B cell (primary cell): Measurements from ENCODE around the gene DSCAML1. TPM values are rescaled to one million over a fixed set of nuclear protein-coding genes. Genes with fewer than 3 reads are reported as not detected.

Experiments
- ATAC-seq: fragments of 200-7000 bp; cut with Tn5 transposase; one replicate; pipeline ENCODE4 v1.10.0; 2021; ENCODE audit warnings: low read depth, mild to moderate bottlenecking, moderate number of reproducible peaks, moderate library complexity
- CTCF ChIA-PET: fragments of 350-600 bp; sonication (Branson Sonifier 250); formaldehyde crosslinking; loops from one replicate; lab custom pipeline; 2021; ENCODE audit warnings: antibody characterized with exemption, inconsistent platforms; lab: Charles Lee
- POLR2A ChIA-PET: fragments of 350-600 bp; sonication (Branson Sonifier 250); formaldehyde crosslinking; loops from one replicate; lab custom pipeline; 2021; ENCODE audit warnings: antibody characterized with exemption; lab: Charles Lee
- DNase-seq: peaks from one replicate; pipeline ENCODE4 v3.0.0; 2013
- H2AFZ ChIP-seq: 2 replicates; pipeline ENCODE4 v1.6.1; 2012; ENCODE audit warnings: mild to moderate bottlenecking, low read depth, low read length; ENCODE audit not compliant: insufficient read depth, poor library complexity, severe bottlenecking
- H3K27ac ChIP-seq, 2 donors: 1 replicate in 1 of 2; 2 replicates in 1 of 2; pipeline ENCODE4 v1.5.1; 2012 to 2013; ENCODE audit warnings: low read length in 2 of 2, mild to moderate bottlenecking in 2 of 2, moderate library complexity in 1 of 2
- H3K27me3 ChIP-seq, 4 experiments: fragments of 200-600 bp in 1 of 4; sonication (generic) in 1 of 4; replicated peaks in 1 of 4; 1 replicate in 2 of 4; 2 replicates in 2 of 4; pipeline versions ENCODE4 v1.6.1 to v1.7.0; 2013 to 2016; ENCODE audit warnings: low read length in 3 of 4, mild to moderate bottlenecking in 2 of 4, mixed read lengths in 1 of 4, moderate library complexity in 1 of 4; ENCODE audit not compliant: insufficient read depth in 4 of 4, control insufficient read depth in 3 of 4; ENCODE audit errors: control extremely low read depth in 1 of 4
- H3K36me3 ChIP-seq, 2 experiments: replicated peaks in 1 of 2; 1 replicate in 1 of 2; 2 replicates in 1 of 2; pipeline versions ENCODE4 v1.6.1 to v1.7.1; 2013; ENCODE audit warnings: low read length in 1 of 2; ENCODE audit not compliant: insufficient read depth in 2 of 2, control insufficient read depth in 1 of 2; ENCODE audit errors: control extremely low read depth in 1 of 2, extremely low read depth in 1 of 2
- H3K4me1 ChIP-seq, 2 donors: fragments of 200-600 bp in 1 of 2; sonication (generic) in 1 of 2; 1 replicate in 1 of 2; 2 replicates in 1 of 2; pipeline versions ENCODE4 v1.5.1 to v1.6.1; 2013 to 2017; ENCODE audit warnings: low read length in 2 of 2; ENCODE audit not compliant: control insufficient read depth in 2 of 2, insufficient read depth in 2 of 2
- H3K4me2 ChIP-seq: replicated peaks from 2 replicates; pipeline ENCODE3; 2012; ENCODE audit warnings: mild to moderate bottlenecking, low read depth, low read length; ENCODE audit not compliant: poor library complexity, severe bottlenecking
- H3K4me3 ChIP-seq, 5 experiments: fragments of 200-600 bp in 1 of 5; sonication (generic) in 1 of 5; 1 replicate in 3 of 5; 2 replicates in 2 of 5; pipeline versions ENCODE4 v1.5.1 to v1.7.0; 2011 to 2016; ENCODE audit warnings: low read length in 4 of 5, mild to moderate bottlenecking in 4 of 5, low read depth in 2 of 5, control low read depth in 1 of 5, moderate library complexity in 1 of 5; ENCODE audit not compliant: insufficient read depth in 1 of 5; ENCODE audit errors: control extremely low read depth in 1 of 5, extremely low read depth in 1 of 5
- H3K79me2 ChIP-seq: fragments of 200-600 bp; sonication (generic); one replicate; pipeline ENCODE4 v1.6.0; 2016; ENCODE audit warnings: low read length; ENCODE audit not compliant: control insufficient read depth, insufficient read depth
- H3K9ac ChIP-seq: fragments of 200-600 bp; sonication (generic); 2 replicates; pipeline ENCODE4 v1.6.1; 2017; ENCODE audit warnings: mild to moderate bottlenecking, low read length, moderate library complexity
- H3K9me3 ChIP-seq, 3 donors: one replicate each; pipeline versions ENCODE4 v1.6.1 to v1.7.1; 2013; ENCODE audit warnings: low read length in 2 of 3; ENCODE audit not compliant: control insufficient read depth in 2 of 3, insufficient read depth in 1 of 3; ENCODE audit errors: control extremely low read depth in 1 of 3
- H4K20me1 ChIP-seq: 2 replicates; pipeline ENCODE4 v1.6.0; 2012; ENCODE audit warnings: mild to moderate bottlenecking, low read length; ENCODE audit not compliant: insufficient read depth, control insufficient read depth, poor library complexity, severe bottlenecking
- H3K27ac Mint-ChIP-seq: one replicate; pipeline ENCODE4 v1.8.0; 2021; ENCODE audit warnings: mixed read lengths
- H3K27me3 Mint-ChIP-seq: one replicate; pipeline ENCODE4 v1.8.0; 2021; ENCODE audit warnings: mixed read lengths
- H3K4me1 Mint-ChIP-seq: one replicate; pipeline ENCODE4 v1.8.0; 2021; ENCODE audit warnings: mixed read lengths
- H3K4me3 Mint-ChIP-seq: one replicate; pipeline ENCODE4 v1.8.0; 2021; ENCODE audit warnings: mixed read lengths
- H3K9me3 Mint-ChIP-seq: one replicate; pipeline ENCODE4 v1.8.0; 2022; ENCODE audit warnings: mixed read lengths; ENCODE audit not compliant: insufficient read depth
- EZH2 ChIP-seq: IDR thresholded peaks from 2 replicates; pipeline ENCODE4 v1.6.1; 2012; ENCODE audit warnings: borderline replicate concordance, low read depth, mild to moderate bottlenecking, moderate library complexity, low read length; ENCODE audit not compliant: insufficient read depth, poor library complexity, severe bottlenecking
- WGBS: methylation state at CpG from one replicate; pipeline ENCODE4 v1.1.5; 2013; ENCODE audit warnings: missing lambda C conversion rate; ENCODE audit not compliant: insufficient coverage; 5-methylcytosine and 5-hydroxymethylcytosine counted together
- intact Hi-C: fragments of 100-400 bp; cut with micrococcal nuclease; formaldehyde crosslinking; loops from one replicate; pipeline ENCODE4 v1.10.0; 2022
- polyA plus RNA-seq: library from polyadenylated mRNA; depleted of rRNA; stranded (reverse); fragments of >200 nt; gene quantifications from 2 replicates; pipeline ENCODE4 v1.2.3, GENCODE V29; 2012
- total RNA-seq, 2 donors: library from RNA; stranded (reverse); fragments of 120-200 nt in 1 of 2; gene quantifications; 1 replicate in 1 of 2; 2 replicates in 1 of 2; pipeline versions ENCODE4 v1.2.3 to v1.2.4, GENCODE V29; 2013 to 2022
- TF ChIP-seq, protein P1 (sequence below): fragments of 200-600 bp; IDR thresholded peaks from one replicate; pipeline ENCODE4 v1.8.0; 2022; ENCODE audit warnings: antibody characterized with exemption, mild to moderate bottlenecking

The DSCAML1 gene
- total and polyA plus RNA-seq, 2 donors (not counting 1 experiment from before 2014, with no cell fraction given): 1.2 to 6.2 TPM

DNA sequence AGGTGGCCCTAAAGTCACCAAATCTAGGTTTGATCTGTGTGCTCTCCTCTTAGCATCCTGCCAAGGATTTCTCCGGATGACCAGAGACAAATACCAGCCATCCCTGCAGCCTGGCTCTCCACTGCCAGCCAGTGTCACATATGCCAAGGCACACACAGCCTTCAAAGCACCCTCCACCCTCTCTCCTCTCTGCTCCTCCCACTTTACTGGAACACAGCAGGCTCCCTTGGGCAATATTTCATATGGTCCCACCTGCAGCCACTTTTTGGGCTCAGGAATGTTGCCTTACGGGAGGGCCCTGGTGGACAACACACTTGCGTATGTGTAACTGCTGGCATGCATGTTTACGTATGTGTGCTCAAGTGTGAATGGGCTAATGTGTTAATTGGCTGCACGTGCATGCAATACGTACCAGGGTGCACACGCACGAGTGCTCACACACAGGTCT, 285.5 kb downstream of the DSCAML1 start:
- Mint-ChIP-seq H3K4me3 (no peak overlapping the region), H3K27me3 (peaks cover 8% of the 10 kb centered on the region), H3K27ac (no peak overlapping the region), H3K9me3 (no peaks in the 10 kb centered on the region), H3K4me1 (no peaks in the 10 kb centered on the region)
- intact Hi-C loops: no loop called here
- Histone ChIP-seq H3K9me3 (no peaks in the 10 kb centered on the region), H2AFZ (no peak overlapping the region), H3K4me1 (no peaks in the 10 kb centered on the region), H3K27ac (no peak overlapping the region), H3K9ac (no peak overlapping the region), H3K79me2 (no peaks in the 10 kb centered on the region), H3K4me2 (no peak overlapping the region), H3K36me3 (no peaks in the 10 kb centered on the region), H3K4me3 (no peak overlapping the region), H3K27me3 (no peaks in the 10 kb centered on the region), H4K20me1 (no peaks in the 10 kb centered on the region)
- ChIA-PET CTCF (no interaction called here), POLR2A (no interaction called here)
- DNase-seq (no peak), ATAC-seq (no peak)
- no peak for TF ChIP-seq EZH2
- TF ChIP-seq, protein P1, sequence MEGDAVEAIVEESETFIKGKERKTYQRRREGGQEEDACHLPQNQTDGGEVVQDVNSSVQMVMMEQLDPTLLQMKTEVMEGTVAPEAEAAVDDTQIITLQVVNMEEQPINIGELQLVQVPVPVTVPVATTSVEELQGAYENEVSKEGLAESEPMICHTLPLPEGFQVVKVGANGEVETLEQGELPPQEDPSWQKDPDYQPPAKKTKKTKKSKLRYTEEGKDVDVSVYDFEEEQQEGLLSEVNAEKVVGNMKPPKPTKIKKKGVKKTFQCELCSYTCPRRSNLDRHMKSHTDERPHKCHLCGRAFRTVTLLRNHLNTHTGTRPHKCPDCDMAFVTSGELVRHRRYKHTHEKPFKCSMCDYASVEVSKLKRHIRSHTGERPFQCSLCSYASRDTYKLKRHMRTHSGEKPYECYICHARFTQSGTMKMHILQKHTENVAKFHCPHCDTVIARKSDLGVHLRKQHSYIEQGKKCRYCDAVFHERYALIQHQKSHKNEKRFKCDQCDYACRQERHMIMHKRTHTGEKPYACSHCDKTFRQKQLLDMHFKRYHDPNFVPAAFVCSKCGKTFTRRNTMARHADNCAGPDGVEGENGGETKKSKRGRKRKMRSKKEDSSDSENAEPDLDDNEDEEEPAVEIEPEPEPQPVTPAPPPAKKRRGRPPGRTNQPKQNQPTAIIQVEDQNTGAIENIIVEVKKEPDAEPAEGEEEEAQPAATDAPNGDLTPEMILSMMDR: no peak
- WGBS: 93% methylated on average over 8 of the region's 8 CpGs

DNA sequence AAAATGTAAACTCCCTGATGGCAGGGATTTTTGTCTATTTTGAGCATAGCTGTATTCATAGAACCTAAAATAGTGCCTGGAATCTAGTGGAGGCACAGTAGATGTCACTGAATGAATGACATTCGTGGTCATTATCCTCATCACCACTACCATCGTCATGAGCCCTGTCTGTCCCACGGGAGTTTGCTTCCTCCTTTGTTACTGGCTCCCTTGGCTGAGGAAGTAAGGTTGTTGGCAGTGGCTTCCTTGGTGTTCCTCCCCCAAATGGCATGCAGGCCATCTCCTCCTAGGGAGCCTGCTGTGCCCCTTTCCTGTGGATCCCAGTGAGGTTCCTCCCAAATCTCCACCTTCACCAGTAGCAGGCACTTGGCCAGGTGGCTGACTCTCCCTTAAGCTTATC, 286.4 kb downstream of the DSCAML1 start:
- no peaks in the 10 kb centered on the region for H3K79me2 ChIP-seq
- no peaks in the 10 kb centered on the region for H3K27me3 ChIP-seq
- DNase-seq (no peak), ATAC-seq (no peak)
- no peaks in the 10 kb centered on the region for H3K36me3 ChIP-seq
- no peak overlapping the region for H2AFZ ChIP-seq
- no peak overlapping the region for H3K9ac ChIP-seq
- H3K9me3 ChIP-seq: no peaks in the 10 kb centered on the region
- 14% methylated on average over 2 of the region's 3 CpGs for WGBS
- H3K27ac Mint-ChIP-seq: no peak overlapping the region
- no peaks in the 10 kb centered on the region for H3K9me3 Mint-ChIP-seq
- intact Hi-C loops: no loop called here
- no peaks in the 10 kb centered on the region for H4K20me1 ChIP-seq
- no peak overlapping the region for H3K4me3 Mint-ChIP-seq
- no peak overlapping the region for H3K27ac ChIP-seq
- TF ChIP-seq, protein P1: no peak
- TF ChIP-seq EZH2: no peak
- no peaks in the 10 kb centered on the region for H3K4me1 ChIP-seq
- CTCF ChIA-PET: no interaction called here
- no peaks in the 10 kb centered on the region for H3K4me1 Mint-ChIP-seq
- peaks cover 8% of the 10 kb centered on the region for H3K27me3 Mint-ChIP-seq
- no peak overlapping the region for H3K4me3 ChIP-seq
- POLR2A ChIA-PET: no interaction called here
- no peak overlapping the region for H3K4me2 ChIP-seq
